Stimulated activated CD4-positive, alpha-beta T cell treated with anti-CD3 and anti-CD28 coated beads, Interleukin-12 subunit alpha, Interleukin-12 subunit beta, amount 100 ng/mL, for 48 hours (primary cell): ENCODE measurements around the gene ARID1A.

Experiments used
- DNase-seq, 3 donors: peaks; one replicate each; pipeline ENCODE4 v3.0.0-alpha.2; 2020; ENCODE audit warnings: low read depth in 2 of 3, low spot score in 1 of 3

ARID1A gene

DNA sequence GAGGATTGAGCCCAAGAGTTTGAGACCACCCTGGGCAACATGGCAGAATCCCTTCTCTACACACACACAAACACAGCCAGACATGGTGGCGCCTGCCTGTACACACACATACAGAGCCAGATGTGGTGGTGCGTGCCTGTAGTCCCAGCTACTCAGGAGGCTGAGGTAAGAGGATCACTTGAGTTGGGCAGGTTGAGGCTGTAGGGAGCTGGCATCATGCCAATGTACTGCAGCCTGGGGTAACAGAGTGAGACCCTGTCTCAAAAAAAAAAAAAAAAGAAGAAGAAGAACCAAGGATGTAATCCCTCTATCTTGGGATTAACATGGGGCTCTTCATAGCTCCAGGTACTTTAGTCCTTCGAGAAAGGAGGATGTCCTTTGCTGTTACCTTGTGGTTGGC lies 62.5 kb downstream of the ARID1A start:
- no peak for DNase-seq

GRCh38 chr1:26759531-26759930 lies 63.7 kb downstream of the ARID1A start:
- DNase-seq = no peak

- no peak for DNase-seq
Measured at GRCh38 chr1:26761217-26761616, 65.4 kb downstream of the ARID1A start.

- no peak for DNase-seq
Measured at GRCh38 chr1:26767714-26768113, 71.9 kb downstream of the ARID1A start.

- no peak for DNase-seq
Measured at GRCh38 chr1:26768755-26769154, 72.9 kb downstream of the ARID1A start.

DNA sequence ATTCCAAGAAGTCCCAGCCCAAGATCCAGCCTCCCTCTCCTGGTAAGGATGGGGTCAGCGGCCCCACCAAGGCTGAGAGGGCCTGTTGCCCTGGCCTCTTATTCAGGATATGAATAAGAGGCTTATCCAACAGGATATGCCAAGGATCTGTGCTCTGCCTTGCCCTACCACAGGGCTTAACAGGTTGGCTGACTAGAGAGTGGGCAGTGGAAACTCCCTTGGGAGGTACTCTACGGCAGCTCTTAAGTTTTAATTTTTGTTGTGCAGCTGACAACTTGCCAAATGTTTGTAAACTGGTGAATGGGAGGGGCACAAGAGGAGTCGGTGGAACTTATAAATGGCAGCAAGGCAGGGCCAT lies 75.4 kb downstream of the ARID1A start:
- DNase-seq = no peak

GRCh38 chr1:26771643-26772321 lies 76.0 kb downstream of the ARID1A start:
- DNase-seq = no peak

GRCh38 chr1:26772687-26773086 lies 76.9 kb downstream of the ARID1A start:
- DNase-seq = no peak

DNA sequence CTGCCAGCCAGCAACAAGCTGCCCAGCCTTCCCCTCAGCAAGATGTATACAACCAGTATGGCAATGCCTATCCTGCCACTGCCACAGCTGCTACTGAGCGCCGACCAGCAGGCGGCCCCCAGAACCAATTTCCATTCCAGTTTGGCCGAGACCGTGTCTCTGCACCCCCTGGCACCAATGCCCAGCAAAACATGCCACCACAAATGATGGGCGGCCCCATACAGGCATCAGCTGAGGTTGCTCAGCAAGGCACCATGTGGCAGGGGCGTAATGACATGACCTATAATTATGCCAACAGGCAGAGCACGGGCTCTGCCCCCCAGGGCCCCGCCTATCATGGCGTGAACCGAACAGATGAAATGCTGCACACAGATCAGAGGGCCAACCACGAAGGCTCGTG lies 78.6 kb downstream of the ARID1A start:
- DNase-seq = no peak

GRCh38 chr1:26775666-26776065 lies 79.9 kb downstream of the ARID1A start:
- no peak for DNase-seq

- no peak for DNase-seq
Measured at GRCh38 chr1:26779098-26779668, 83.4 kb downstream of the ARID1A start.

DNA sequence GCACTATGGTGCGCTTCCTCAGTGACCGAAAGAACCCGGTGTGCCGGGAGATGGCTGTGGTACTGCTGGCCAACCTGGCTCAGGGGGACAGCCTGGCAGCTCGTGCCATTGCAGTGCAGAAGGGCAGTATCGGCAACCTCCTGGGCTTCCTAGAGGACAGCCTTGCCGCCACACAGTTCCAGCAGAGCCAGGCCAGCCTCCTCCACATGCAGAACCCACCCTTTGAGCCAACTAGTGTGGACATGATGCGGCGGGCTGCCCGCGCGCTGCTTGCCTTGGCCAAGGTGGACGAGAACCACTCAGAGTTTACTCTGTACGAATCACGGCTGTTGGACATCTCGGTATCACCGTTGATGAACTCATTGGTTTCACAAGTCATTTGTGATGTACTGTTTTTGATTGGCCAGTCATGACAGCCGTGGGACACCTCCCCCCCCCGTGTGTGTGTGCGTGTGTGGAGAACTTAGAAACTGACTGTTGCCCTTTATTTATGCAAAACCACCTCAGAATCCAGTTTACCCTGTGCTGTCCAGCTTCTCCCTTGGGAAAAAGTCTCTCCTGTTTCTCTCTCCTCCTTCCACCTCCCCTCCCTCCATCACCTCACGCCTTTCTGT lies 84.6 kb downstream of the ARID1A start:
- DNase-seq = no peak

DNA sequence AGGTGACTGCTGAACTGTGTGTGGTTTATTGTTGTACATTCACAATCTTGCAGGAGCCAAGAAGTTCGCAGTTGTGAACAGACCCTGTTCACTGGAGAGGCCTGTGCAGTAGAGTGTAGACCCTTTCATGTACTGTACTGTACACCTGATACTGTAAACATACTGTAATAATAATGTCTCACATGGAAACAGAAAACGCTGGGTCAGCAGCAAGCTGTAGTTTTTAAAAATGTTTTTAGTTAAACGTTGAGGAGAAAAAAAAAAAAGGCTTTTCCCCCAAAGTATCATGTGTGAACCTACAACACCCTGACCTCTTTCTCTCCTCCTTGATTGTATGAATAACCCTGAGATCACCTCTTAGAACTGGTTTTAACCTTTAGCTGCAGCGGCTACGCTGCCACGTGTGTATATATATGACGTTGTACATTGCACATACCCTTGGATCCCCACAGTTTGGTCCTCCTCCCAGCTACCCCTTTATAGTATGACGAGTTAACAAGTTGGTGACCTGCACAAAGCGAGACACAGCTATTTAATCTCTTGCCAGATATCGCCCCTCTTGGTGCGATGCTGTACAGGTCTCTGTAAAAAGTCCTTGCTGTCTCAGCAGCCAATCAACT lies 85.5 kb downstream of the ARID1A start:
- no peak for DNase-seq

DNA sequence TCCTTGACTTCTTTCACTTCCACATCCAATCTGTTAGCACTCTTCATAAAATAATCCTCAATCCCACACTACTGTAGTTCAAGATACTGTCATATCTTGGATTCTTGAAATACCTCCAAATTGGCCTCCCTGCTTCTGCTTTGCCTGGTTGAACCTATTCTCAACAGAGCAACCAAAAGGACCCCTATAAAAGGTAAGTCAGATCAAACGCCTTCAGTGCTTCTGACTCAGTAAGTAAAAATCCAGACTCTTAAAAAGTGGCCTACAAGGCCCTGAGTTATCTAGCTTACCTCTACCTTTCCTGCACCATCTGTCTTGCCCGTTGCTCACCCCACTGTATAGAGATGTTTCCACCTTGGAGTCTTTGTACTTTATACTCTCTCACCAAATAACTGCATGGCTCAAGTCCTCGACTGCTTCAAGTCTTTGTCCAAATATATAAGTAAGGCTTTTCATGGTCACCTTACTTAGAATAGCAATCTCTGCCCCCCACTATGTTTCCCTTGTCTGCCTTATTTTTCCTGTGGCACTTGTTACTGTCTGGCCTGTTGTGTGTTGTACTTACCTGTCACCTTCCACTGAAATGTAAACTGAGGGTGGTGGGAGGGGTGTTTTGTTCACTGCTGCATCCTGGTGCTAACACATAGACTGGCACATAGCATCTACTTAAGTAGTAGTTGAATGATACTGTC lies 86.9 kb downstream of the ARID1A start:
- DNase-seq = no peak

DNA sequence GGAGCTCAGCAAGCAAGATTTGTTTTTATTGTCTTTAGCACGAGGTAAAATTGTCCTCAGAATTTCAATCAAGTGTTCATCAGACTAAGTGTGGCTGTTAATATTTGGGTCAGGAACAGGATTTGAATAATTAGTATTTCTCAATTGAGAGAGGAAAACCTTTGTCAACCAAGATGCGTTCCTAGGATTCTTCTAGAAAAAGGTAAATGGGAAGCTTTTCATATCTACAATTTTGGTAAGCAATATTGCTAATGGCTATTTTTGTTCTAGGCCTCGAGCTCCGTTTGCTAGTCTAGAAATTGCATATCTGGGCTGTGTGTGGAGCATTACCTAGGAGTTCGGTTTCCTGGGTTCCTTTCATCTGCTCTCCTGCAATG lies 87.8 kb downstream of the ARID1A start:
- no peak for DNase-seq

DNA sequence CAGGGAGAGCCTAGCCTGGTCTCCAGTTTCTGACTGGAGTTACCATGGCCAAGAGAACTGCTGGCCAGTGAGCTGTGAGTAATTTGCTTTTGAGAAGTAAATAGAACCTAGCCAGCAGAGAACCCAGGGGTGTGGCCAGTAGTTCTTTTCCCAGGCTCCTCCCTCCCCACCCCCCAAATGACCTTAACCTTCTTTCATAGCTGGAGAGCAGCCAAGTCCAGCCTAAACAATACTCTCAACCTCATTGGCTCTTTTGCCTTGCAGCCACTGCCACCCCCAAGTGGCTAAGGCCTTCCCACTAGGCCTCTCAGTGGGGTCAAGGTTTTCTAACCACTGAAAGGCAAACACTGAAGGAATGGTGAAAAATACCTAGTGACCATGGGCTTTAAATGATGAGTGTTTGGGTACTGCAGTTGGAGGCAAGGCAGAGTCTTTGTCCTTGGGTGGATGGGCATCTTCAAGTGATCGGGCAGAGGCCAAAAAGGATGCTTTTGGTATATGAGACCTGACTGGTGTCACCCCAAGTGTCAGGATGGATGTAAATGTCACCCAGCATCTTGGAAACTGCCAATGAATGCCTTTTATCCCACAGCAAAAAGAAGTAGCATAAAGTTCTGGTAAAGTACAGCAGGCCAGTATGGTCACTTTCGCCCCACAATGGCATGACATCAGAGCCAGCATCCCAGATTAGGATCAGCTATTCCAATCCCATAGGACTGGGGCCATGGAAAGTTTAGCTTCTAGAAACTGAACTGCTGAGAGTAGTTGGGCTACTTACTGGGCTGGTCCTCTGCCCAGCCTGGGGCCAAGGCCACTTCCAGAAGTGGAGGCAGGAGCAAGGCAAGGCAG lies 88.4 kb downstream of the ARID1A start:
- no peak for DNase-seq

DNA sequence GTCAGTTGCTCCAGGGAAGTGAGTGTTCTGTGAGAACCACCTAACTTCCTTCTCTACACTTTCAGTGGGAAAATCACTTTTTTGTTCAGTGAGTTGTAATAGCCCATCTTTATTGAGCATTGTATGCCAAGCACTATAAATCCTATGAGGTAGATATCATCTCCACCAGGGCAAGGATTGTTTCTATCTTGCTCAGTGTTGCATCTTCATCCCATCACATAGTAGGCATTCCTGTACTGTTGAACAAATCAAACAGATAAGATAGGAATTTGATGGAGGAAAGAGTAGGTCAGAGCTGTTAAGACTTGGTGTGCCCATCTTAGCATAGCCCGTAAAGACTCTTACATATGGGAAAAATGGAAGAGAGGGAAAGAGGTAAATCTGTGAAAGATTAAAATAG lies 89.1 kb downstream of the ARID1A start:
- no peak for DNase-seq

GRCh38 chr1:26785611-26786436 lies 90.0 kb downstream of the ARID1A start:
- no peak for DNase-seq

GRCh38 chr1:26786437-26787380 lies 90.9 kb downstream of the ARID1A start:
- peak in 1 of 3 donors; percentile 28 for DNase-seq
